HG03460 (cell line): Measurements from ENCODE around the gene FLT1.

Source experiments
- ATAC-seq: cut with Tn5 transposase; IDR thresholded peaks from one replicate; pipeline ENCODE4 v1.9.1; 2021; ENCODE audit not compliant: unreplicated experiment

Gene FLT1

GRCh38 chr13:28459911-28460310 lies 35.0 kb downstream of the FLT1 start:
- ATAC-seq: no peak

- no peak for ATAC-seq
Measured at GRCh38 chr13:28458608-28459007, 36.3 kb downstream of the FLT1 start.

- no peak for ATAC-seq
Measured at GRCh38 chr13:28458051-28458450, 36.9 kb downstream of the FLT1 start.

- no peak for ATAC-seq
Measured at GRCh38 chr13:28457521-28457920, 37.4 kb downstream of the FLT1 start.

GRCh38 chr13:28455580-28456194 lies 39.2 kb downstream of the FLT1 start:
- no peak for ATAC-seq

- no peak for ATAC-seq
Measured at GRCh38 chr13:28452755-28453154, 42.2 kb downstream of the FLT1 start.

- ATAC-seq: no peak
Measured at GRCh38 chr13:28451482-28452217, 43.3 kb downstream of the FLT1 start.

- ATAC-seq: no peak
Measured at GRCh38 chr13:28449826-28450773, 44.8 kb downstream of the FLT1 start.

GRCh38 chr13:28448651-28449358 lies 46.1 kb downstream of the FLT1 start:
- ATAC-seq: no peak

- ATAC-seq: no peak
Measured at GRCh38 chr13:28447989-28448388, 46.9 kb downstream of the FLT1 start.

GRCh38 chr13:28447206-28447605 lies 47.7 kb downstream of the FLT1 start:
- no peak for ATAC-seq

GRCh38 chr13:28442839-28443238 lies 52.1 kb downstream of the FLT1 start:
- no peak for ATAC-seq

- ATAC-seq: no peak
Measured at GRCh38 chr13:28441529-28441928, 53.4 kb downstream of the FLT1 start.

GRCh38 chr13:28440774-28441504 lies 54.0 kb downstream of the FLT1 start:
- no peak for ATAC-seq

GRCh38 chr13:28438598-28439334 lies 56.2 kb downstream of the FLT1 start:
- no peak for ATAC-seq

- no peak for ATAC-seq
Measured at GRCh38 chr13:28438067-28438466, 56.9 kb downstream of the FLT1 start.

GRCh38 chr13:28435917-28436316 lies 59.0 kb downstream of the FLT1 start:
- no peak for ATAC-seq

GRCh38 chr13:28434926-28435325 lies 60.0 kb downstream of the FLT1 start:
- no peak for ATAC-seq

GRCh38 chr13:28432816-28433560 lies 61.9 kb downstream of the FLT1 start:
- no peak for ATAC-seq
